ENCODE data around the gene PCDHA2. TPM values are rescaled to one million over a fixed set of nuclear protein-coding genes. Genes with fewer than 3 reads are reported as not detected.
A peak's percentile ranks its signal among the peaks of the same experiment; 100 is the strongest.
"Not testable (repeated sequence)": the region's sequence is repeated elsewhere in the genome, so short reads cannot be mapped to it uniquely, and the experiment has no call there.

PCDHA2 gene
- total RNA-seq, 6 experiments from 2014 or later: not detected

DNA sequence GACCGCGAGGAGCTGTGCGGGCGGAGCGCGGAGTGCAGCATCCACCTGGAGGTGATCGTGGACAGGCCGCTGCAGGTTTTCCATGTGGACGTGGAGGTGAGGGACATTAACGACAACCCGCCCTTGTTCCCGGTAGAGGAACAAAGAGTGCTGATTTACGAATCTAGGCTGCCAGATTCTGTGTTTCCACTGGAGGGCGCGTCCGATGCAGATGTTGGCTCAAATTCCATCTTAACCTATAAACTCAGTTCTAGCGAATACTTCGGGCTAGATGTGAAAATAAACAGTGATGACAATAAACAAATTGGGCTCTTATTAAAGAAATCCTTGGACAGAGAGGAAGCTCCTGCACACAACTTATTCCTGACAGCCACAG is 33.7 kb downstream of the PCDHA2 start:
- no peak for TF ChIP-seq POLR2A (IDR thresholded peaks at IDR 0.05)
- TF ChIP-seq, protein P1, sequence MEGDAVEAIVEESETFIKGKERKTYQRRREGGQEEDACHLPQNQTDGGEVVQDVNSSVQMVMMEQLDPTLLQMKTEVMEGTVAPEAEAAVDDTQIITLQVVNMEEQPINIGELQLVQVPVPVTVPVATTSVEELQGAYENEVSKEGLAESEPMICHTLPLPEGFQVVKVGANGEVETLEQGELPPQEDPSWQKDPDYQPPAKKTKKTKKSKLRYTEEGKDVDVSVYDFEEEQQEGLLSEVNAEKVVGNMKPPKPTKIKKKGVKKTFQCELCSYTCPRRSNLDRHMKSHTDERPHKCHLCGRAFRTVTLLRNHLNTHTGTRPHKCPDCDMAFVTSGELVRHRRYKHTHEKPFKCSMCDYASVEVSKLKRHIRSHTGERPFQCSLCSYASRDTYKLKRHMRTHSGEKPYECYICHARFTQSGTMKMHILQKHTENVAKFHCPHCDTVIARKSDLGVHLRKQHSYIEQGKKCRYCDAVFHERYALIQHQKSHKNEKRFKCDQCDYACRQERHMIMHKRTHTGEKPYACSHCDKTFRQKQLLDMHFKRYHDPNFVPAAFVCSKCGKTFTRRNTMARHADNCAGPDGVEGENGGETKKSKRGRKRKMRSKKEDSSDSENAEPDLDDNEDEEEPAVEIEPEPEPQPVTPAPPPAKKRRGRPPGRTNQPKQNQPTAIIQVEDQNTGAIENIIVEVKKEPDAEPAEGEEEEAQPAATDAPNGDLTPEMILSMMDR (IDR thresholded peaks at IDR 0.05): no peak
- intact Hi-C loops (cut with DNase I): no loop called here

DNA sequence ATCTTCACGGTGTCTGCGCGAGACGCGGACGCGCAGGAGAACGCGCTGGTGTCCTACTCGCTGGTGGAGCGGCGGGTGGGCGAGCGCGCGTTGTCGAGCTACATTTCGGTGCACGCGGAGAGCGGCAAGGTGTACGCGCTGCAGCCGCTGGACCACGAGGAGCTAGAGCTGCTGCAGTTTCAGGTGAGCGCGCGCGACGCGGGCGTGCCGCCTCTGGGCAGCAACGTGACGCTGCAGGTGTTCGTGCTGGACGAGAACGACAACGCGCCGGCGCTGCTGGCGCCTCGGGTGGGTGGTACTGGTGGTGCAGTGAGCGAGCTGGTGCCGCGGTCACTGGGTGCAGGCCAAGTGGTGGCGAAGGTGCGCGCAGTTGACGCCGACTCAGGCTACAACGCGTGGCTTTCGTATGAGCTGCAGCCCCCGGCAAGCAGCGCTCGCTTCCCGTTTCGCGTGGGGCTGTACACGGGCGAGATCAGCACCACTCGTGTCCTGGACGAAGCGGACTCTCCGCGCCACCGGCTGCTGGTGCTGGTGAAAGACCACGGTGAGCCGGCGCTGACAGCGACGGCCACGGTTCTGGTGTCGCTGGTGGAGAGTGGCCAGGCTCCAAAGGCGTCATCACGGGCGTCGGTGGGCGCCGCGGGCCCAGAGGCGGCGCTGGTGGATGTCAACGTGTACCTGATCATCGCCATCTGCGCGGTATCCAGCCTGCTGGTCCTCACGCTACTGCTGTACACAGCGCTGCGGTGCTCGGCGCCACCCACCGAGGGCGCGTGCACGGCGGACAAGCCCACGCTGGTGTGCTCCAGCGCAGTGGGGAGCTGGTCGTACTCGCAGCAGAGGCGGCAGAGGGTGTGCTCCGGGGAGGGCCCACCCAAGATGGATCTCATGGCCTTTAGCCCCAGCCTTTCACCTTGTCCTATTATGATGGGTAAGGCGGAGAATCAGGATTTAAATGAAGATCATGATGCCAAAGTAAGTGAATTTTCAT is 35.2 kb downstream of the PCDHA2 start:
- H3K9me3 ChIP-seq; H3K4me1 ChIP-seq; H3K27ac ChIP-seq; H3K36me3 ChIP-seq; ATAC-seq; H3K4me3 ChIP-seq; DNase-seq; intact Hi-C loops (cut with DNase I): not testable (repeated sequence)
- WGBS (ENCODE audit: insufficient coverage, low coverage, low lambda C conversion rate, missing lambda C conversion rate): 61% methylated on average over 12 of the region's 106 CpGs
- peaks cover 0 to 10% of the 10 kb centered on the region in 2 donors for H3K27me3 ChIP-seq

More for the DNA sequence above, 33.7 kb downstream of the PCDHA2 start:
- Histone ChIP-seq H3K4me3 (no peak overlapping the region), H3K4me1 (no peaks in the 10 kb centered on the region), H3K27me3 (peaks cover 0 to 10% of the 10 kb centered on the region in 2 donors), H3K27ac (no peak overlapping the region), H3K36me3 (no peaks in the 10 kb centered on the region), H3K9me3 (peaks cover 0 to 2% (median 0%) of the 10 kb centered on the region in 4 donors)
- DNase-seq: no peak
- ATAC-seq: no peak
- WGBS (ENCODE audit: insufficient coverage, low coverage, low lambda C conversion rate, missing lambda C conversion rate): 31% methylated on average over 16 of the region's 18 CpGs

DNA sequence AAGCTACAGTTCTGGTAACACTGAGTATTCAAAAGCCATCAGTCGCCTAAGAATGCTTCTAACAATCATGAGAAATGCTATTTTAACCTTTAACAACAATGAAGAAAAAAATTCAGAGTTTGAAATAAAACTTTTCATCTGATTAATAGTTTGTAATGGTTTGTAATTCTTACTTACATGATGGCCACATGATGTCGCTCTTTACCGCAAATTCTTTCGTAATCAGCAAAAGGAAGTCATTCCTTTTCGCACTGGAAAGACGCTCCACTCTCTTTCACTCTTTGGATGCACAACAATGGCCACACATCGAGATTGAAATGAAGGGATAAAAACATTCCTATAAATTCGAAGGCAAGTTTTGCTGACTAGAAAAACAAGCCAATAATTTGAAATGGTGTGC is 39.3 kb downstream of the PCDHA2 start, which contains the start of gene PCDHA7:
TSS of gene PCDHA7 (plus strand) at position 277 of the 400 bp plus-strand sequence. CDS start at position 392, 115 bp downstream.
- no peak for ATAC-seq
- WGBS (ENCODE audit: insufficient coverage, low coverage, low lambda C conversion rate, missing lambda C conversion rate): 6% methylated on average over 8 of the region's 8 CpGs
- TF ChIP-seq POLR2A (IDR thresholded peaks at IDR 0.05): no peak
- TF ChIP-seq, protein P1 (IDR thresholded peaks at IDR 0.05): peak in 1 of 4 donors; percentile 20

DNA sequence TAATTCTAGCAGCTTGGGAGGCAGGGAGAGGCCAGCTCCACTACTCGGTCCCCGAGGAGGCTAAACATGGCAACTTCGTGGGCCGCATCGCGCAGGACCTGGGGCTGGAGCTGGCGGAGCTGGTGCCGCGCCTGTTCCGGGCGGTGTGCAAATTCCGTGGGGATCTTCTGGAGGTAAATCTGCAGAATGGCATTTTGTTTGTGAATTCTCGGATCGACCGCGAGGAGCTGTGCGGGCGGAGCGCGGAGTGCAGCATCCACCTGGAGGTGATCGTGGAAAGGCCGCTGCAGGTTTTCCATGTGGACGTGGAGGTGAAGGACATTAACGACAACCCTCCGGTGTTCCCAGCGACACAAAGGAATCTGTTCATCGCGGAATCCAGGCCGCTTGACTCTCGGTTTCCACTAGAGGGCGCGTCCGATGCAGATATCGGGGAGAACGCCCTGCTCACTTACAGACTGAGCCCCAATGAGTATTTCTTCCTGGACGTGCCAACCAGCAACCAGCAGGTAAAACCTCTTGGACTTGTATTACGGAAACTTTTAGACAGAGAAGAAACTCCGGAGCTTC is 39.9 kb downstream of the PCDHA2 start:
- ATAC-seq; H3K4me3 ChIP-seq; H3K27me3 ChIP-seq; intact Hi-C loops (cut with DNase I); H3K4me1 ChIP-seq; H3K9me3 ChIP-seq; H3K36me3 ChIP-seq; H3K27ac ChIP-seq; DNase-seq: not testable (repeated sequence)
- WGBS (ENCODE audit: insufficient coverage, low coverage, low lambda C conversion rate, missing lambda C conversion rate): 11% methylated on average over 9 of the region's 38 CpGs

More for the DNA sequence above, 39.3 kb downstream of the PCDHA2 start, which contains the start of gene PCDHA7:
- Histone ChIP-seq H3K27ac (no peak within 1 kb of the TSS), H3K4me1 (no peaks in the 10 kb centered on the region), H3K36me3 (no peaks in the 10 kb centered on the region), H3K9me3 (no peaks in the 10 kb centered on the region), H3K4me3 (no peak within 1 kb of the TSS), H3K27me3 (peaks cover 0 to 3% of the 10 kb centered on the region in 2 donors)
- no peak for DNase-seq
- intact Hi-C loops (cut with DNase I): no loop called here

DNA sequence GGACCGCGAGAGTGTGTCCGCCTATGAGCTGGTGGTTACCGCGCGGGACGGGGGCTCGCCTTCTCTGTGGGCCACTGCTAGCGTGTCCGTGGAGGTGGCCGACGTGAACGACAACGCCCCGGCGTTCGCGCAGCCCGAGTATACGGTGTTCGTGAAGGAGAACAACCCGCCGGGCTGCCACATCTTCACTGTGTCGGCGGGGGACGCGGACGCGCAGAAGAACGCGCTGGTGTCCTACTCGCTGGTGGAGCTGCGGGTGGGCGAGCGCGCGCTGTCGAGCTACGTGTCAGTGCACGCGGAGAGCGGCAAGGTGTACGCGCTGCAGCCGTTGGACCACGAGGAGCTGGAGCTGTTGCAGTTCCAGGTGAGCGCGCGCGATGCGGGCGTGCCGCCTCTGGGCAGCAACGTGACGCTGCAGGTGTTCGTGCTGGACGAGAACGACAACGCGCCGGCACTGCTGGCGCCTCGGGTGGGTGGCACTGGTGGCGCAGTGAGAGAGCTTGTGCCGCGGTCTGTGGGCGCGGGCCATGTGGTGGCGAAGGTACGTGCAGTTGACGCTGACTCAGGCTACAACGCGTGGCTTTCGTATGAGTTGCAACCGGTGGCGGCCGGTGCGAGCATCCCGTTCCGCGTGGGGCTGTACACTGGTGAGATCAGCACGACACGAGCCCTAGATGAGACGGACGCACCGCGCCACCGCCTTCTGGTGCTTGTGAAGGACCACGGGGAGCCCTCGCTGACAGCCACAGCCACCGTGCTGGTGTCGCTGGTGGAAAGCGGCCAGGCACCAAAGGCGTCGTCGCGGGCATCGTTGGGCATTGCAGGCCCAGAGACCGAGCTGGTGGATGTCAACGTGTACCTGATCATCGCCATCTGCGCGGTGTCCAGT is 41.2 kb downstream of the PCDHA2 start:
- DNase-seq (no peak), ATAC-seq (no peak)
- Histone ChIP-seq H3K9me3 (no peaks in the 10 kb centered on the region), H3K4me3 (no peak overlapping the region), H3K27me3 (peaks cover 0 to 2% of the 10 kb centered on the region in 2 donors), H3K27ac (no peak overlapping the region), H3K36me3 (no peaks in the 10 kb centered on the region), H3K4me1 (no peaks in the 10 kb centered on the region)
- 27% methylated on average over 5 of the region's 103 CpGs for WGBS (ENCODE audit: insufficient coverage, low coverage, low lambda C conversion rate, missing lambda C conversion rate)
- TF ChIP-seq, protein P1 (IDR thresholded peaks at IDR 0.05): no peak
- no peak for TF ChIP-seq POLR2A (IDR thresholded peaks at IDR 0.05)
- intact Hi-C loops (cut with DNase I): no loop called here
